Measurements from ENCODE around the gene IL1RAPL1.

IL1RAPL1 gene

DNA sequence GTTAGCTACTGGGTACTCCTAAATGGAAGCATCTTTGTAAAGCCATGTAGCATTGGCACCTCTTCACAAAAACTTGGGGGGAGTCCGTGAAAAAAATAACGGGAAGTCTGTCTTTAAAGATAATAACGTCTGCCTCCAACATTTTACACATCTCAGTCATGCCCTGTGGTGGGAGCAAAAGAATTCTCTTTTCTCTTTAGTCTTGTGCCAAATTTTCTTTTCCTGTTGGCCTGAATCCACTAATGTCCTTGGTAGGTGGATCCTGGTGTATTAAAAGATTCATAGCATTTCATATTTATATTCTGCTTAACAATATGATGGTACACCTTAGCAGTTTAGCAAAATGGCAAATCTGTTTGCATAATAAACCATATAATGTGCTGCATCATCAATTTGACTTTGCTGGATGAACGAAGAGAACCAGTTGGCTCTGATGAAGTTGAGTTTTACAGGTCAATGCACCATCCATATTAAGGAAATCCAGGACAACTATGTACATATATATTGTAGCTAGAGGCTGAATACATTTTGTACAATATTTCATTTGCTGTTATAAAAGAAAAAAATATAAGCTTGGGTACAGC, 881.8 kb downstream of the IL1RAPL1 start:
- Histone ChIP-seq H3K4me1 (ENCODE audit: insufficient read depth, low read length) (no peaks in the 10 kb centered on the region), H3K36me3 (ENCODE audit: insufficient read depth, low read length) (no peaks in the 10 kb centered on the region), H3K79me2 (ENCODE audit: insufficient read depth, low read length) (no peaks in the 10 kb centered on the region), H2AFZ (ENCODE audit: low read depth, low read length) (no peak overlapping the region), H3K4me3 (ENCODE audit: low read depth in 1 of 2, low read length in 2 of 2) (no peak overlapping the region), H3K27ac (ENCODE audit: low read length) (no peak overlapping the region), H3K9me3 (ENCODE audit: insufficient read depth, low read length, severe bottlenecking) (no peaks in the 10 kb centered on the region), H4K20me1 (ENCODE audit: insufficient read depth, low read length) (no peaks in the 10 kb centered on the region), H3K4me2 (ENCODE audit: insufficient read depth, low read length) (no peak overlapping the region), H3K9ac (ENCODE audit: low read depth, low read length) (no peak overlapping the region), H3K27me3 (ENCODE audit: insufficient read depth, low read length, poor library complexity) (no peaks in the 10 kb centered on the region)
- DNase-seq (no peak), ATAC-seq (ENCODE audit: insufficient read depth, low read depth) (no peak)
- TF ChIP-seq, protein P1, sequence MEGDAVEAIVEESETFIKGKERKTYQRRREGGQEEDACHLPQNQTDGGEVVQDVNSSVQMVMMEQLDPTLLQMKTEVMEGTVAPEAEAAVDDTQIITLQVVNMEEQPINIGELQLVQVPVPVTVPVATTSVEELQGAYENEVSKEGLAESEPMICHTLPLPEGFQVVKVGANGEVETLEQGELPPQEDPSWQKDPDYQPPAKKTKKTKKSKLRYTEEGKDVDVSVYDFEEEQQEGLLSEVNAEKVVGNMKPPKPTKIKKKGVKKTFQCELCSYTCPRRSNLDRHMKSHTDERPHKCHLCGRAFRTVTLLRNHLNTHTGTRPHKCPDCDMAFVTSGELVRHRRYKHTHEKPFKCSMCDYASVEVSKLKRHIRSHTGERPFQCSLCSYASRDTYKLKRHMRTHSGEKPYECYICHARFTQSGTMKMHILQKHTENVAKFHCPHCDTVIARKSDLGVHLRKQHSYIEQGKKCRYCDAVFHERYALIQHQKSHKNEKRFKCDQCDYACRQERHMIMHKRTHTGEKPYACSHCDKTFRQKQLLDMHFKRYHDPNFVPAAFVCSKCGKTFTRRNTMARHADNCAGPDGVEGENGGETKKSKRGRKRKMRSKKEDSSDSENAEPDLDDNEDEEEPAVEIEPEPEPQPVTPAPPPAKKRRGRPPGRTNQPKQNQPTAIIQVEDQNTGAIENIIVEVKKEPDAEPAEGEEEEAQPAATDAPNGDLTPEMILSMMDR (IDR thresholded peaks at IDR 0.05; ENCODE audit: borderline replicate concordance, extremely low read depth, low read length, poor library complexity, severe bottlenecking), result no peak
- TF ChIP-seq EZH2 (IDR thresholded peaks at IDR 0.05; ENCODE audit: borderline replicate concordance, low read depth, low read length, severe bottlenecking), result no peak

DNA sequence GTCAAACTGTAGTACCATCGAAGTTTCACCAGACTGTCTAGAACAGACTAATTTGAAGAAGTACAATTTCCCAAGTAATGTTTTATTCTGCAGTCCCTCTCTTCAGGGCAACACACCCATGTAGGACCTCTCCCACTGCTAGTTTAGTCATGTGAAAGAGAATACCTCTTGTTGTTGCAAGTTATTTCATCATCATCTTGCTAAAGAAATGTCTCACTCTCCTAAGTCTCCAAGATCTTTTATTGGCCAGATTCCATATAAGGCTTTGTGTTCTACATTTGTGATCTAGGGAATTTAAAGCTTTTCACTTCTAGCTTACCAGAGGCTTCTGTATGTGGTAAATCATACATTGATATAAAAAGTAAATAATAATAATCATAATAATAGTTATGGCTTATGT, 882.8 kb downstream of the IL1RAPL1 start:
- Histone ChIP-seq H3K36me3 (ENCODE audit: insufficient read depth, low read length) (no peaks in the 10 kb centered on the region), H3K4me1 (ENCODE audit: insufficient read depth, low read length) (no peaks in the 10 kb centered on the region), H3K79me2 (ENCODE audit: insufficient read depth, low read length) (no peaks in the 10 kb centered on the region), H3K9me3 (ENCODE audit: insufficient read depth, low read length, severe bottlenecking) (no peaks in the 10 kb centered on the region), H3K27ac (ENCODE audit: low read length) (no peak overlapping the region), H4K20me1 (ENCODE audit: insufficient read depth, low read length) (no peaks in the 10 kb centered on the region), H3K9ac (ENCODE audit: low read depth, low read length) (no peak overlapping the region), H3K4me2 (ENCODE audit: insufficient read depth, low read length) (no peak overlapping the region), H2AFZ (ENCODE audit: low read depth, low read length) (no peak overlapping the region), H3K27me3 (ENCODE audit: insufficient read depth, low read length, poor library complexity) (no peaks in the 10 kb centered on the region), H3K4me3 (ENCODE audit: low read depth in 1 of 2, low read length in 2 of 2) (no peak overlapping the region)
- TF ChIP-seq, protein P1 (IDR thresholded peaks at IDR 0.05; ENCODE audit: borderline replicate concordance, extremely low read depth, low read length, poor library complexity, severe bottlenecking), result no peak
- no peak for TF ChIP-seq EZH2 (IDR thresholded peaks at IDR 0.05; ENCODE audit: borderline replicate concordance, low read depth, low read length, severe bottlenecking)
- ATAC-seq (ENCODE audit: insufficient read depth, low read depth) (no peak), DNase-seq (no peak)

DNA sequence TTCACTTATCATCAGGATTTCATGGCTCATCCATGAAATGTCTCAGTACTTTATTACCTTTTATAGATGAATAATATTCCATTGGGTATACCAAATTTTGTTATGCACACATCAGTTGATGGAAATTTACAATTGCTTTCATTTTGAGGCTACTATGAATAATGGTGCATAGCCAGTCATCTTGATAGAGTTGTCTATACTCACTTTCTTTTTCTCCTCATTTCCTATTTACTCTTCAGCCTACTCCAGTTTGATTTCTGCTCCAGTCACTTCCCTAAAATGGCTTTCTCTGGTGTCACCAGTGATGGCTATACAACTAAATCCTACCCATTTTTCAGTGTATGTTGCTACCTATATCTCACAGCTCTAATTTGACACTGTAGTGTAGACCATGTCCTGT, 884.6 kb downstream of the IL1RAPL1 start:
- no peaks in the 10 kb centered on the region for H3K9me3 ChIP-seq (ENCODE audit: insufficient read depth, low read length, severe bottlenecking)
- no peak overlapping the region for H3K27ac ChIP-seq (ENCODE audit: low read length)
- ATAC-seq (ENCODE audit: insufficient read depth, low read depth), result no peak
- H3K36me3 ChIP-seq (ENCODE audit: insufficient read depth, low read length), result no peaks in the 10 kb centered on the region
- no peak for TF ChIP-seq EZH2 (IDR thresholded peaks at IDR 0.05; ENCODE audit: borderline replicate concordance, low read depth, low read length, severe bottlenecking)
- TF ChIP-seq, protein P1 (IDR thresholded peaks at IDR 0.05; ENCODE audit: borderline replicate concordance, extremely low read depth, low read length, poor library complexity, severe bottlenecking), result no peak
- H3K9ac ChIP-seq (ENCODE audit: low read depth, low read length), result no peak overlapping the region
- H3K4me3 ChIP-seq (ENCODE audit: low read depth in 1 of 2, low read length in 2 of 2), result no peak overlapping the region
- H2AFZ ChIP-seq (ENCODE audit: low read depth, low read length), result no peak overlapping the region
- no peaks in the 10 kb centered on the region for H3K27me3 ChIP-seq (ENCODE audit: insufficient read depth, low read length, poor library complexity)
- no peaks in the 10 kb centered on the region for H3K4me1 ChIP-seq (ENCODE audit: insufficient read depth, low read length)
- H3K4me2 ChIP-seq (ENCODE audit: insufficient read depth, low read length), result no peak overlapping the region
- DNase-seq, result no peak
- no peaks in the 10 kb centered on the region for H3K79me2 ChIP-seq (ENCODE audit: insufficient read depth, low read length)
- H4K20me1 ChIP-seq (ENCODE audit: insufficient read depth, low read length), result no peaks in the 10 kb centered on the region

DNA sequence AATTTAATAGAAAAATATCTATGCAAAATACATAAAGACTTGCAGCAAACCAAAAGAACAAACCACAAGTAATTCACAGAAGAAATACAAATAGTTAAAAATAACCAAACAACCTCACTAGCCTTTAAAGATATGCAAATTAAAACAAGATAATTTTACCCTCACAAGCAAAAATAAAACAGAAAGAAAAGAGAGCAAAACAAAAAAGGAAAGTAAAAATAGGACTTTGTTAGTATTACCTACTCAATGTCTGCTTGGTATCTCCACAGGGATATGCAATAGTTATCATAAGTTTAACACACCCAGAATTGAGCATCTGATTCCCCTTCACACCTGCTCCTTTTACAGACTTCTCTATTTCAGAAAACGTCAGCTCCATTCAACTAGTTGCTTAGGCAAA, 890.6 kb downstream of the IL1RAPL1 start:
- Histone ChIP-seq H3K9ac (ENCODE audit: low read depth, low read length) (no peak overlapping the region), H3K36me3 (ENCODE audit: insufficient read depth, low read length) (no peaks in the 10 kb centered on the region), H3K79me2 (ENCODE audit: insufficient read depth, low read length) (no peaks in the 10 kb centered on the region), H3K27me3 (ENCODE audit: insufficient read depth, low read length, poor library complexity) (no peaks in the 10 kb centered on the region), H3K4me1 (ENCODE audit: insufficient read depth, low read length) (no peaks in the 10 kb centered on the region), H3K4me2 (ENCODE audit: insufficient read depth, low read length) (no peak overlapping the region), H2AFZ (ENCODE audit: low read depth, low read length) (no peak overlapping the region), H4K20me1 (ENCODE audit: insufficient read depth, low read length) (no peaks in the 10 kb centered on the region), H3K4me3 (ENCODE audit: low read depth in 1 of 2, low read length in 2 of 2) (no peak overlapping the region), H3K27ac (ENCODE audit: low read length) (no peak overlapping the region), H3K9me3 (ENCODE audit: insufficient read depth, low read length, severe bottlenecking) (no peaks in the 10 kb centered on the region)
- DNase-seq (no peak), ATAC-seq (ENCODE audit: insufficient read depth, low read depth) (no peak)
- TF ChIP-seq, protein P1 (IDR thresholded peaks at IDR 0.05; ENCODE audit: borderline replicate concordance, extremely low read depth, low read length, poor library complexity, severe bottlenecking), result no peak
- TF ChIP-seq EZH2 (IDR thresholded peaks at IDR 0.05; ENCODE audit: borderline replicate concordance, low read depth, low read length, severe bottlenecking), result no peak

Data from DND-41 (cell line).